ENCODE measurements around the gene SPOCK1.

DNA sequence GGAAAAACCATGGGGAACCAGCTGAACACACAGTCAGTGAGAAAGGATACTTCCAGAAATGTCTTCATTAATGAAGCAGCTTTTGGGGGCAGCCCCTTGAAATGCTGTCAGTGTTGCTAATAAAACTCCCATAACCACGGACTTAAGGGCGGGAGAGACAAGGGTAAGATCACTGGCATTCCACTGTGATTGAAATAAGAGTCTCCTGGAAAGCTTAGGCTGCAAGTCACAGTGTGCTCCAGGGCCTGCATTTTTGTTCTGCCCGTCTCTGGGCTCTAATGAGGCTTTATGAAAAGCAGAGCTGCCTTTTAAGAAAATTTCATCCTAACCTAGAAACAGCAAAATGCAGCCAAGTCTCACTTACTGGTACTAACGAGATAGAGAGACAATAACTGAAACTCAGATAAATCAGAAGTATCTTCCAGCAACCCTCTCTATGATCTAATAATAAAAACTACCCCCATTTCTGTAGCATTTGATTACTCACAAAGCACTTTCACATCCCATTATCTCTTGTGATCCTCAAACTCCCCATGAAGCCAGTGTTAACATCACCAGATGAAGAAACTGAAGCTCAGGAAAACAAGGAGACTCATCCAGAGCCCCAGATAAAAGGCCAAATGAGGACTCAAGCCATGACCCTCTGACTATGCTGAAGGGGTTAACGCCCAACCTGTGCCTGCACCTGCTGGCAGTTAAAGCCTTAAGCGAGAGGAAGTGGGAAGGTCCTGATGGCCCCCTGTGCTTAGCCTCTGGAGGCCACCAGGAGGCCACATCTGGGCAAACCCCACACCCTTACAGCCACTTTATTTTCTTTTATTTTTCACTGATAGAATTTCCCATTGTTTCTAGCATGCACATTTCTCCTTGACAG, 37.5 kb downstream of the SPOCK1 start:
- TF ChIP-seq, protein P1, sequence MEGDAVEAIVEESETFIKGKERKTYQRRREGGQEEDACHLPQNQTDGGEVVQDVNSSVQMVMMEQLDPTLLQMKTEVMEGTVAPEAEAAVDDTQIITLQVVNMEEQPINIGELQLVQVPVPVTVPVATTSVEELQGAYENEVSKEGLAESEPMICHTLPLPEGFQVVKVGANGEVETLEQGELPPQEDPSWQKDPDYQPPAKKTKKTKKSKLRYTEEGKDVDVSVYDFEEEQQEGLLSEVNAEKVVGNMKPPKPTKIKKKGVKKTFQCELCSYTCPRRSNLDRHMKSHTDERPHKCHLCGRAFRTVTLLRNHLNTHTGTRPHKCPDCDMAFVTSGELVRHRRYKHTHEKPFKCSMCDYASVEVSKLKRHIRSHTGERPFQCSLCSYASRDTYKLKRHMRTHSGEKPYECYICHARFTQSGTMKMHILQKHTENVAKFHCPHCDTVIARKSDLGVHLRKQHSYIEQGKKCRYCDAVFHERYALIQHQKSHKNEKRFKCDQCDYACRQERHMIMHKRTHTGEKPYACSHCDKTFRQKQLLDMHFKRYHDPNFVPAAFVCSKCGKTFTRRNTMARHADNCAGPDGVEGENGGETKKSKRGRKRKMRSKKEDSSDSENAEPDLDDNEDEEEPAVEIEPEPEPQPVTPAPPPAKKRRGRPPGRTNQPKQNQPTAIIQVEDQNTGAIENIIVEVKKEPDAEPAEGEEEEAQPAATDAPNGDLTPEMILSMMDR (IDR thresholded peaks at IDR 0.05), result peak in 1 of 3 experiments; percentile 11
- no peak for TF ChIP-seq POLR2A (IDR thresholded peaks at IDR 0.05)
